GM19239 (cell line): ENCODE data around the gene FGF19.
A peak's percentile ranks its signal among the peaks of the same experiment; 100 is the strongest.

Experiments
- DNase-seq: peaks from one replicate; pipeline ENCODE4 v3.0.0; 2011; ENCODE audit warnings: low spot score; ENCODE audit not compliant: insufficient read length
- FAIRE-seq: peaks from 2 replicates; lab custom pipeline; 2011; peaks lifted over from hg19 to GRCh38; lab: Jason Lieb, UNC

The FGF19 gene

GRCh38 chr11:69674886-69675714, 28.7 kb downstream of the FGF19 start, which contains the start of gene LTO1:
Gene LTO1 (minus strand): TSS chr11:69675353. CDS start chr11:69675239, 114 bp downstream.
- FAIRE-seq (peak; percentile 89), DNase-seq (peak; percentile 96)

- DNase-seq, result no peak
- no peak for FAIRE-seq
Measured at GRCh38 chr11:69674267-69674885, 29.4 kb downstream of the FGF19 start.

DNA sequence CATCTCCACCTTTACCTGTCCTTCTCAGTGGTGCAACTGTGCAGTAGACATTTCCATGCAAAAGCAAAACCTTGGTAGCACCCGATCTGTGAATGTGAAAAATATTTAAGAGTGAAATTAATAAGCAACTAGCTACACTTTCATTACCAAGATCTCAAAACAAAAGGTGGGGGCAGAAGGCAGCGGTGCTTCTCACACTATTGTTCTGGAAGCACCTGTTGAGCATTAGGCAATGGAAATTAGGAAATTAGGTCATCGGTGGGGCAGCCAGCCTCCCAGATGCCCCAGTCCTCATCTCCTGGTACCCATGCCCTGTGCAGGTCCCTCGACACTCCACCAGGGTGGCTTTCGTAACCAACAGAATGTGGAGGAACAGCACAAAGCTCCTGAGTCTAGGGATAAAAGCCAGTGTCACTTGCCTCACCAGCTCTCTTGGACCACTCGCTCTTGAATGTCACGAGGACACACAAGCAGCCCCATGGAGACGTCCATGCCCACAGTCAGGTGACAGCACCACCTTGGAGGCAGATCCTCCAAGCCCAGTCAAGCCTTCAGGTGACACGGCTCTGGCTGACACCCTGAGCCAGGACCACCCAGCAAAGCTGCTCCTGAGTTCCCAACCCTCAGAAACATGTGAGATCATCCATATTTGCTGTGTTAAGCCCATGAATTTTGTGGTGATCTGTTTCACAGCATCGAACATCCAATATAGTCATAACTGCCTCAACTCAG, 31.9 kb downstream of the FGF19 start:
- DNase-seq, result no peak

DNA sequence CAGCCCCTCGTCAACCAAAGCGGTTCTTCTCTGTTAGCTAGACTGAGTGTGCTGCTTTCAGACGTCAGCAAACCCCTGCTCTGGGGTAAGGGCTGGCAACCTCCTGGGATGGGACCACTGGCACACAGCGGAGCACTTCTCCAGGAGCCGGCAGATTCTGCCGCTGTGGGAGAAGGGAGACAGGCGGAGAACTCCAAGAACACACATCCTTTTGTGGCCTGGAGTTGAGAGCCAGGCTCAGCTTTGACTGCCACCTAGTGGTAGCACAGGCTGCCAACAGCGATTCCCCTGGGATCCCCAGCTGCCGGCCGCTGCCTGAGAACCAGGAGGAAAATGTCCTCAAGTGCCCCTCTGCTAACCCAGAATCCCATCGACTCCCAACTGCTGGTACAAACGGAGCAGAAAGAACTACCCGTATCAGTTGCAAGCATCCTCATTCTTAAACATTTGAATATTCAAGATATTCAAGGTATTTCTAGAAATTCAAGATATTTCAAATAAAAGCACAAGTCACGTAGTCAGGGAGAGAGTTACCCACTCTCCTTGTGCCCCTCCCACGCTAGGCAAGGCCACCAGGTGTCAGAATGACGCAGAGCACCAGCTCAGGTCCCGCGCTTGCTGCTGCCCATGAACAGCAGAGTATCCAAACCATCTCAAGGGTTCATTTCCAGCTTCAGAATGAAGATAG, 33.5 kb downstream of the FGF19 start:
- FAIRE-seq (peak; percentile 84), DNase-seq (peak; percentile 90)

More for the DNA sequence above, 31.9 kb downstream of the FGF19 start:
- no peak for FAIRE-seq

GRCh38 chr11:69669486-69669885, 34.3 kb downstream of the FGF19 start:
- FAIRE-seq, result no peak
- DNase-seq, result no peak

DNA sequence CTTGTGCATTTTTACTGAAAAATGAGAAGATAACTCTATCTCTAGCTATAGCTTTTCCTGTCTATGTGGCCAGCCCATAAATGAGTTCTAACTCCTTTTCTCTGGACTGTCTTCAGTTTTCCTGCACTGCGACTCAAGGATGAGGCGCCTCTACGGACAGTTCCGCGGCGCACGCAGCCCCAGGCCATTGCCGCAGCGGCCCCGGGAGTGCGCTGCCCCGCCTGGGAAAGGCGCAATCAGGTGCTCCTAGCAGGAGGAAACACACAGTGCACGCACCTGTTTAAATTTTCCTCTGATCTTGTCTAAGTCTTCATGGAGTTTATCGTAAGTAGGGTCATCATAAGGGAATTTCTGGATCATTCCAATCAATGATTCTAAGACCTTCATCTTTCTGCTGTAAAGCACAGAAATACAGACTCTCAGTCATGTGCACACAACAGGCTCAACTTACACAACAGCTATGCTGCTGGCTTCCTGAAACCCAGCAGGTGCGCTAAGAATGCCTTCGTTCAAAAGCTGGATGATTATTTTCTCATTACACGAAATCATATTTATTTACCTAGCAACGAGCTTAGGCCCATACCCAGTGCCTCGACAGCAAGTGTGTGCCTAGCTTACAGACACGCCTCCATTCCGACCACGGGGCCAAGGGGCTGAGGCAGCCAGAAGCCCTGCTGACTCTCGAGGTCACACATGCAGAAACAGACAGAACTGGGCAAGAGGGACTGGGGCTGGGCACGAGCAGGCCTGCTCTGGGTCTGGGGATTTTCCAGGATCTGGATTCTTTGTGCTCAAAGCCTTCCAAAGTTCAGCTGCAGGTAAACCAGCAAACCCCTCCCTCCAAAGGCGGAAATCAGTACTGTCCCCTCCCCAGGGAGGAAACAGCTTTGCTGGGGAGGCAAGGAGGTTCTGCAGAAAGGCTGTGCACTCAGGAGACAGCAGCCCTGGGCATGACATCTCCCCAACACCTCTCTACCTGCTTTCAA, 35.9 kb downstream of the FGF19 start:
- FAIRE-seq (no peak), DNase-seq (no peak)

GRCh38 chr11:69666752-69667536, 36.9 kb downstream of the FGF19 start:
- FAIRE-seq, result no peak
- DNase-seq, result no peak

DNA sequence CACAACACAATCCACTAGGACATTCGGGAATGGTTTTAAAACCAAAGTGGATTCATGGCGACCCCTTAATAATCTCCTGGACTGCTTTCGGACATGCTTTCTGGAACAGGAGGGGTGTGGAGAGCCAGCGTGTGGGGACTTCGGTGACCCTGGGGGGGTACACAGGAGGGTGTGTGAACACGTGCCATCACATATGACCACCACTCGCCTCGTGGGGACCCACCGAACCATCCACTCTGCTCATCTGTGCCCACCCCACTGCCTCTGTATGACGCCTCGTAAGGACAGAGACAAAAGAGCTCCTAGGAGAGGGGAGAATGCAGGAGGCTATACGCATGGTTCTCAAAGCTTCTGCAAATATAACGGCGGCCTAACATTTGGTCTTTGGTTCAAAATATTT, 37.6 kb downstream of the FGF19 start:
- no peak for FAIRE-seq
- no peak for DNase-seq

- FAIRE-seq (no peak), DNase-seq (no peak)
Measured at GRCh38 chr11:69665669-69666068, 38.2 kb downstream of the FGF19 start.

DNA sequence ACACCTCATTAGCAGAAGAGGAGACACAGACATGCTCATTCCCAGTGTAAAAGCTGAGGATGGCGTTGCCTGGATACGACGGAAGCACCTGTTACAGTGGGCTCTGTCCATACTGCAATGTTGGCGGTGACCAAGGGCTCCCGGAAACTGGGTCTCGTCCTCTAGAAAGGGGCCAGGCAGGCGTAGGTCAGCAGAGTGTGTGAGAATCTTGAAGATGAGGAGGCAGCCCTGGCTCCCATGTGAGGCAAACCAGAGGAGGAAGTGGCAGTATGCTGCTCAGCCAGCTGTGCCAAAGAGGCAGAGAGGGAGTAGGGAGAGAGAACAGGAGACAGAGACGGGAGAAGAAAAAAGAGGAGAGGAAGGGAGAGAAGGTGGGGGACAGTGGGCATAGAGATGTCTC, 38.9 kb downstream of the FGF19 start:
- DNase-seq, result no peak
- FAIRE-seq, result no peak

DNA sequence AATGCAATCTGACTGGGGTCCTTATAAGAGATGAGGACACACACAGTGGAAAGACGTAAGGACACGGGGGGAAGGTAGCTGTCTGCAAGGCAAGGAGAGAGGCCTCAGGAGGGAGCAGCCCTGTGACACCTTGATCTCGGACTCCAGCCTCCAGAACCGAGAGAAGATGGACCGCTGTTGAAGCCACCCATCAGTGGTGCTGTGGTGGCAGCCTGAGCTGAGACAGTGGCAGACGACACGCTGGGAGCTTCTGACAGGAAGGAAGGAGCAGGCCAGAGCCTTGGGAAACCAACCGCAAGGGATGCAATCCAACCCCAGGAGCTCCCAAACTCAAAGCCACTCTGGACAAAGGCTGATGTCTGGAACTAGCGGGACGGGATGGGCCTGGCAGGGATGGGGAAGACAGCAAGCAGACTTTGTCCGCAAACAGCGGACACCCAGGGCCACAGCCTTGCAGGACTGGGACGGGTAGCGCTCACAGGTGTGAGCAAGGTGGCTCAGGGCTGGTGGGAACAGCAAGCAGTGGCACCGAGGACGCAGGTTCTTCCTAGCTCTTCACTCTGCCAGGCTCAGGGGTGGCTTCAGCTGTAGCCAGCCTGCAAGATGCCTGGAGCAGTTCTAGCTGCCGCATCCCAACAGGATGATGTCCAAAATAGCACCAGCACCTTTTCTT, 39.6 kb downstream of the FGF19 start:
- FAIRE-seq (no peak), DNase-seq (no peak)

DNA sequence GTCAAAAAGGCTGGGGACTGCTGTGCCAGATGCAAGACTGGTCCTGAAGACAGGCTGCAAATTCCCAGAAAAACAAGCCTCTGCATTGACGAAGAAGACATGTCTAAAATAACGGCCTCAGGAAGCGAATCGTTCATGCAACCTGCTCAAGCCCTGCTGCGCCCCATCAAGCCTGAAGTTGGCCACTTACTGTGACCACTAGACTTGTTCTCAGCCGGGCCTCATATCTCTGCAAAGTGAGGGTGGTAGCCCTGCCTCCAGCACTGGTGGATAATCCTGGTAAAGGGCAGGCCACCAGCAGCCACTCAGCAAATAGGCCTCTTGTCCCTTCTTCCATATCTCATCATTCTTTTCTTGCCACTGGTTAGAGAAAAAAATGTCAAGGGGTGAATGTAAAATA, 40.5 kb downstream of the FGF19 start:
- FAIRE-seq (no peak), DNase-seq (no peak)

GRCh38 chr11:69662806-69663205, 41.0 kb downstream of the FGF19 start:
- FAIRE-seq (no peak), DNase-seq (no peak)

GRCh38 chr11:69662021-69662698, 41.7 kb downstream of the FGF19 start:
- FAIRE-seq (no peak), DNase-seq (no peak)

GRCh38 chr11:69661413-69661715, 42.5 kb downstream of the FGF19 start:
- FAIRE-seq, result no peak

DNA sequence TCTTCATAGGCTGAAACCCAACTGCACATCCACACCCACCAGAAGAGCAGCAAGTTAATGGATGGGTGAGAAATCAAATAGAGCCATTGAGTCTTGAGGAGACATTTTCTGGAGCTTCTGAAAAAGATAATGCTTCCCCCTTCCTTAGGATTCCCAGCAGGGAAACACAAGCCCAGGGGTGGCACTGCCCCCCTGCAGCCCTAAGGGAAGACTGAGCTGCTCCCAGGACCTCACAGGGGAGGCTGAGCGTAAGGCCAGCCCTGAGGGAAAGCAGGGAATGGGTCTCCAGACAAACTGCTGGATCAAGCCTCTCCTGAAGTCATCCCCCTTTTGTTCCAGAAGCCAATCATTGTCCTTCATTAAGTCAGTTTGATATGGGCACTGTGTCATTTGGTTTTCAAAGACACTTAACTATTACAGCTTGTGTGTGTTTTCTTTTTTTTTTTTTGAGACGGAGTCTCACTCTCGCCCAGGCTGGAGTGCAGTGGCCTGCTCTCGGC, 43.8 kb downstream of the FGF19 start:
- no peak for FAIRE-seq

More at GRCh38 chr11:69661413-69661715, 42.5 kb downstream of the FGF19 start:
- DNase-seq, result no peak

DNA sequence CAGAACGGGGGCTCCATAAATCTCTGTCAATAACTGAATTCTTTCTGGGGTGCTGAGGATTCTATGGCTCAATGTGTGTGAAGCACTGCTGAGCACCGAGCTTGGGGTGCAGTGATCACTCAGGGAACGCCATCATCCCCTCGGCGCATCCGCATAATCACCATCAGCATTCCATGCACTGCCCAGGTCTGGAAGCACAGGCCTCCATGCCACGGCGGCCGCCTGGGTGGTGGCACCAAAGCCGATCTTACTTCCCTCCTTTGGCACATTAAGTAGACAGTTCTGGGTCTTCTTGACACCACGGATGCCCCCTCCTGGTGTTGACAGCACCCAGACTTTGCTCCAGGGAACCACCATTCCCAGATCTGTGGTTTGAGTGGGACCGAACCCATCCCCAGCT, 44.2 kb downstream of the FGF19 start:
- DNase-seq (no peak), FAIRE-seq (no peak)

More for the DNA sequence above, 43.8 kb downstream of the FGF19 start:
- DNase-seq, result no peak
